ENCODE measurements around the gene GPATCH3.
"Not testable (repeated sequence)": the region's sequence is repeated elsewhere in the genome, so short reads cannot be mapped to it uniquely, and the experiment has no call there.

GPATCH3 gene

DNA sequence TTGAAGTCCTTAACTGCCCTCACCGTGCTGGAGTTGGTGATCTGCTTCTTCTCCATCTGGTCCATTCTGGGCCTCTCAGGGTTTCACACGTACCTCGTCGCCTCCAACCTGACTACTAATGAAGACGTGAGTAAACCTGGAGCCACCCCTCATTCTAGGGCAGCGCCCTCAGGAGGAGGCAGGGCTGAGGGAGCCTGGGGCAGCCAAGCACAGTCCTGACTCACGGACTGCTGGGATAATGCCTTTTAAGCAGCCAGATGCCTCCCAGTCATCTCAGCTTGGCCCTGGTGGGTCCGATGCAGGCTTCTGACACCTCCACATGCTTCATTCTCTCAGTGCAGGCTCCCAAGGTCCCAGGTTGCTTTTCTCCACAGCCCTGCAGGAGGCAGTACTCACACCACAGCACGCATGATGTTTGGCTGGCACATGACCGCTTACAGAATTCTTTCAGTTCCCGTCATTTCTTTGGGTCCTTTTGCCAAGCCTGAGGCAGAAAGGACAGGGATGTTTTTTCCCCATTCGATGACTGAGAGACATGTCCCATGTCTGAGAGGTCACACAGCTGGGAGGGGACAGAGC, 49.1 kb downstream of the GPATCH3 start:
- no peak overlapping the region for H3K4me3 ChIP-seq (ENCODE audit: low read depth, low read length)
- DNase-seq (ENCODE audit: low read depth), result no peak

DNA sequence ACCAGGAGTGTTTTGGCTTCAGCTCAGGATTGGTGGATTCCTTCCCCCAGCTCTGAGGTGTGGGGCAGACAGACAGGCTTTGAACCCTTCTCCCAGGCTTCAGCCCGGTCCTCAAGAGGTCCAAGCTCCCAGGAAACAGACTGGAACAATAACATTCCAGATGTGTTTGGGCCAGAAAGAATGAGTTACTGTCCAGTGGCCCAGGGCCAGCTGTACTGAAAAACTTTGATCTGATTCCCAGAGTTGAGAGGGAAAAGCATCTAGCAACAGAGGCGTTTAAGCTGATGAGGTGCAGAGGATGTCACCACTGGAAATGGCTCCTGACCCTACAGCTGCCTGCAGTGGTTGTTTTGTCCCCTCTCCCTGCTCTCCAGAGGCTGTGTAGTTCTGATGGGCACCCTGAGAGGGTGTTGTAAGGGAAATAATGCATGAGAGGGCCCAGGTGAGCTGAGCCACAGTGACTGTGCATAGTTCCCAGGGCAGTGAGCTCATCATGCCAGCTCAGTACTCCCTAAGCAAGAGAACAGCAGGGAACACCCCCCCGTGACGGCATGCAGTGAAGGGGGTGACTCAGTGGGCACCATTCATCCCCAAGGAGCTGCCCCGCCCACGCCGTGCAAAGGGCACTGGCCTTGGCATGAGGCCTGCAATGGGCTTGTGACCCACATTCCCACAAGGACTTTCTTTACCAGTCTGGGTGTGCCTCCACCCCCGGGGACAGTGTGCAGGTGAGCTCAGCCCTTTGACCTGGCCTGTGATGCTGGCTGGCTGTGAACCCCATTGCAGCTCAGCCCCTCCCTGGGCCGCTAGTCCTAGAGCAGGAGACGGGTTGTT, 51.1 kb downstream of the GPATCH3 start:
- no peak overlapping the region for H3K4me3 ChIP-seq (ENCODE audit: low read depth, low read length)
- peak; percentile 62 for DNase-seq (ENCODE audit: low read depth)

DNA sequence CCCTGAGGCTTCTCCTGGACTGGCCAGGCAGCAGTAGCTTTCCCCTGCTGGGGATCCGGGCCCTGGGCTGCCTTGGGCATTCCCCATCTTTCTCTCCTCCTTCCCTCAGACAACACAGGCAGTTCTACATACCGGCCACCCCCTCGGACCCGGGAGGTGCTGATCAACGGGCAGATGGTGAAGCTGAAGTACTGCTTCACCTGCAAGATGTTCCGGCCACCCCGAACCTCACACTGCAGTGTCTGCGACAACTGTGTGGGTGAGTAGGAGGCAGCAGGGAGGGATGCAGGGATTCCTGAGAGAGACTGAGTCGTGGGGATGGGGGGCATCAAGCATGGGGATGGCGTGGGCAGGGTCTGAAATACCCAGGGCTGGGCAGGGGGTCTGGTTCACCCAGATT, 51.8 kb downstream of the GPATCH3 start:
- no peak for DNase-seq (ENCODE audit: low read depth)
- no peak overlapping the region for H3K4me3 ChIP-seq (ENCODE audit: low read depth, low read length)

DNA sequence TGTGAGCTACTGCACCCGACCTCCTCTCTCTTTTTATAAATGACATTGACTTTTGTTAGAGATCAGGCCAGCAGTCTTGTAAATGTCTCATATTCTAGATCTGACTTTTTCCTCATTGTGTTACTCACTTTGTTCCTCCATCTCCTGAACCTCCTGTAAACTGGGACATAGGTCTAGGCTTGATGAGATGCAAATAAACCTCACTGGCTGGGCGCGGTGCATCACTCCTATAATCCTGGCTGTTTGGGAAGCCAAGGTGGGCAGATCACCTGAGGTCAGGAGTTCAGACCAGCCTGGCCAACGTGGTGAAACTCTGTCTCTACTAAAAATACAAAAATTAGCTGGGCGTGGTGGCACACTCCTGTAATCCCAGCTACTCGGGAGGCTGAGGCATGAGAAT, 52.4 kb downstream of the GPATCH3 start:
- not testable (repeated sequence) for DNase-seq (ENCODE audit: low read depth); H3K4me3 ChIP-seq (ENCODE audit: low read depth, low read length)

DNA sequence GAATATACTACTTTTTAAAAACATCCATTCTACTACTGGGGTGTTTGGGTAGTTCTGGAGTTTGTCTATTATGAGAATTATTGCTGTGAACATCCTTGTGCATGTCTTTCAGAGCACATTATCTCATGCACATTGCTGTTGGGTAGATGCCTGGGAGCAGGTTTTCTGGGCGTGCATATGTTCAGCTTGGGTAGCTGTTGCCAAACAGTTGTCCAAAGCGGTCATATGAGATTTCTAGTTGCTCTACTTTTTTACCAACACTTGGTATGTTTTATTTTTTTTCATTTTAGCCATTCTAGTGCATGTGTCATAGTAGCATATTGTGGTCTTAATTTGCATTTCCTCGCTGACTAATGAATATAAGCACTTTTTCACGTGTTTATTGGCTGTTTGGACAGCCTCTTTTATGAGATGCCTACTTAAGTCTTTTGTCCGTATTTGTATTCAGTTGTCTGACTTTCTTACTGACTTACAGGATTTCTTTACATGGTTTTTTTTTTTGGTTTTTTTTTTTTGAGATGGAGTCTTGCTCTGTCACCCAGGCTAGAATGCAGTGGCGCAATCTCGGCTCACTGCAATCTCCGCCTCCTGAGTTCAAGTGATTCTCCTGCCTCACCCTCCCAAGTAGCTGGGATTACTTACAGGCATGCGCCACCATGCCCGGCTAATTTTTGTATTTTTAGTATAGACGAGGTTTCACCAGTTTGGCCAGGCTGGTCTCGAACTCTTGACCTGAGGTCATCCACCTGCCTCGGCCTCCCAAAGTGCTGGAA, 55.7 kb downstream of the GPATCH3 start:
- H3K4me3 ChIP-seq (ENCODE audit: low read depth, low read length), result no peak overlapping the region
- DNase-seq (ENCODE audit: low read depth), result no peak
